Measurements from ENCODE around the gene NIBAN1. TPM values are rescaled to one million over a fixed set of nuclear protein-coding genes. Genes with fewer than 3 reads are reported as not detected.

NIBAN1 gene
- total RNA-seq, 2 experiments from 2014 or later, result 4.2 to 4.5 TPM

- no peak overlapping the region for H3K4me3 Mint-ChIP-seq
- H3K27me3 Mint-ChIP-seq (ENCODE audit: low read depth), result peaks cover 20% of the 10 kb centered on the region
- peaks cover 2% of the 10 kb centered on the region for H3K36me3 Mint-ChIP-seq (ENCODE audit: low read depth)
- DNase-seq, result no peak
- intact Hi-C loops (cut with micrococcal nuclease), result no loop called here
- CTCF ChIA-PET, result interaction anchor here (1.5 kb wide), 1 partner anchor 180 kb away, joined by 5 read pairs; no protein-coding TSS in a partner anchor
- H3K27ac Mint-ChIP-seq, result no peak overlapping the region
- no peaks in the 10 kb centered on the region for H3K4me1 Mint-ChIP-seq (ENCODE audit: low read depth)
- H3K9me3 Mint-ChIP-seq, result peaks cover 7% of the 10 kb centered on the region
These were observed 15.9 kb upstream of the NIBAN1 start for GRCh38 chr1:184990204-184990603.

DNA sequence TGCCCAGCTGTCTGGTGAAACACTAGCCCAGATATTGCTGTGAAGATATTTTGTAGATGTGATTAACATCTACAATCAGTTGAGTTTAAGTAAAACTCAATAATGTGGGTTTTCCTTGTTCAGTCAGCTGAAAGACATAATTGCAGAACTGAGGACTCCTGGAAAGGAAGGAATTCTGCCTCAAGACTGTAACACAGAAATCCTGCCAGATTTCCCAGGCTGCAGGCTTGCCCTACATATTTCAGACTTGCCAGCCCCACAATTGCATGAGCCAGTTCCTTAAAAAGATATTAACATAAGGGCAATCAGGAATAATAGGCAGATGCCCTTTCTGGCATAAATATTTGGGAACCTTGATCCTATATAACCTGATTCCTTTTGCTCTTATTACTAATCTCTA is 14.2 kb upstream of the NIBAN1 start:
- no peak for DNase-seq
- Mint-ChIP-seq H3K9me3 (no peaks in the 10 kb centered on the region), H3K4me3 (no peak overlapping the region), H3K4me1 (ENCODE audit: low read depth) (no peaks in the 10 kb centered on the region), H3K36me3 (ENCODE audit: low read depth) (no peaks in the 10 kb centered on the region), H3K27ac (no peak overlapping the region), H3K27me3 (ENCODE audit: low read depth) (peaks cover 13% of the 10 kb centered on the region)
- intact Hi-C loops (cut with micrococcal nuclease), result no loop called here
- CTCF ChIA-PET, result interaction anchor here (1.0 to 4.7 kb wide), 2 partner anchors 93 to 182 kb away, joined by 3 to 25 read pairs; no protein-coding TSS in a partner anchor

- Mint-ChIP-seq H3K36me3 (ENCODE audit: low read depth) (no peaks in the 10 kb centered on the region), H3K27me3 (ENCODE audit: low read depth) (peaks cover 13% of the 10 kb centered on the region), H3K4me1 (ENCODE audit: low read depth) (no peaks in the 10 kb centered on the region), H3K27ac (no peak overlapping the region), H3K4me3 (no peak overlapping the region), H3K9me3 (no peaks in the 10 kb centered on the region)
- CTCF ChIA-PET, result interaction anchor here (4.7 kb wide), 1 partner anchor 181 kb away, joined by 25 read pairs; no protein-coding TSS in a partner anchor
- DNase-seq, result no peak
- intact Hi-C loops (cut with micrococcal nuclease), result no loop called here
These were observed 13.4 kb upstream of the NIBAN1 start for GRCh38 chr1:184987696-184988095.

DNA sequence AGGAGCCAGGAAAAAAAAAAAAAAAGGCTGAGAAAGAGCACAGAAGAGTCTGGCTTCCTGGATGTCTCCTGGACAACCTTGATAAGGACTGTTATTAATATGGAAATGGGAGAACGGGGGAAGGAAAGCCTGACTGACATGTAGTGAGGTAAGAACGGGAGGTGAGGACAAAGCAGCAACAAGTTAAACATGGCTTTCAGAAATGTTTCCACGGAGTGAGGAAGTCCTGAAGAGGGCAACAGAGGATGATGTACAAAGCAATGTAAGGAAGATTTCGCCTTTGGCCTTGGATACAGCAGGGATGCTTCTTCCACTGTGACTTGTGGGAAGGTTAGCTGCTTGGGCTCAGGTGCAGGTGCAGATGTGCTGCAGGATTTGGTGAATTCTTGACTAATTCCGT is 11.9 kb upstream of the NIBAN1 start:
- H3K9me3 Mint-ChIP-seq, result no peaks in the 10 kb centered on the region
- no peaks in the 10 kb centered on the region for H3K4me1 Mint-ChIP-seq (ENCODE audit: low read depth)
- no peak overlapping the region for H3K4me3 Mint-ChIP-seq
- CTCF ChIA-PET, result interaction anchor here (1.8 to 4.7 kb wide), 3 partner anchors 178 to 184 kb away, joined by 4 to 25 read pairs (median 12); no protein-coding TSS in a partner anchor
- H3K36me3 Mint-ChIP-seq (ENCODE audit: low read depth), result no peaks in the 10 kb centered on the region
- no peak overlapping the region for H3K27ac Mint-ChIP-seq
- H3K27me3 Mint-ChIP-seq (ENCODE audit: low read depth), result peaks cover 13% of the 10 kb centered on the region
- DNase-seq, result no peak
- intact Hi-C loops (cut with micrococcal nuclease), result loop anchor here (1.0 kb wide), 1 partner anchor 184 kb away; no protein-coding TSS in a partner anchor

DNA sequence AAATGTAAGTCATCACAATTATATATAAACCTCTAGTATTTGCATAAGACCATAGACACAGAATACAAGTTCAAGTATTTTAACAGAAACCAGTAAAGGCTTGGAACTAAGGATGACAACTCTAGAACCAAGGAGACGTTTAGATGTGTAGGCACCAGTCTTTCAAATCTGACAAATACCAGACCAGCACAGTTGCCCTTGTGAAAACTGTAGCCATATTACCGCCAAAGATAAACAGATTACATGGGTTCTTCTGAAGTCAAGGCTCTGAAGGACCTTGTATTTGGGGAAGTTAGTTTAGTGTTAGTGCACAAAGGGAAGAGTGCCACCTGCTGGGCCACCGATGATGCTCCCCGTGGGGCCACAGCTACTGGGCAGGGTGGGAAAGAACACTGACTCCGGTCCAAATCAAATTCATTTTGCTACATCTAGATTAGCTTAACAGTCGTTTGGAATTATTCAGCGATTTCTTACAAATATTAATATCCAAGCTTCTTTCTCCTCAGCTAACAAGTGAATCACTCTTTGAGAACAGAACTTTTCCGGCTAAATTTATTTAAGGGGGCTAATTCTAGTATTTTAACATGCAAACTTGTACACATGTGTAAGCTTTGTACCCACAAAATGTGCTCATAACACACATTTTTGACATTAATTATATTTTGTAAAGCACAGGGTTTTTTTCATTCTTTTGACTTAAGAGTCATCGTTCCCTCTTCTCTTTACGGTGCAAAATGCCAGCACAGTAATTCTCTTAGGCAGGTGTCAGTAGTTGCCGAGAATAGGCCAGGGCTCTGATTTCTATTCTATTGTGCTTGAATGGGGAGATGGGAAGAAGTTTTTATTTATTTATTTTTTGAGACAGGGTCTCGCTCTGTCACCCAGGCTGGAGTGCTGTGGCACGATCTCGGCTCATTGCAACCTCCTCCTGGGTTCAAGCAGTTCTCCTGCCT is 8.0 kb upstream of the NIBAN1 start:
- no peaks in the 10 kb centered on the region for H3K36me3 Mint-ChIP-seq (ENCODE audit: low read depth)
- no peaks in the 10 kb centered on the region for H3K9me3 Mint-ChIP-seq
- intact Hi-C loops (cut with micrococcal nuclease), result loop anchor here (1.0 to 5.0 kb wide), 5 partner anchors 177 to 1325 kb away; no protein-coding TSS in a partner anchor
- no peak overlapping the region for H3K27ac Mint-ChIP-seq
- no peaks in the 10 kb centered on the region for H3K4me1 Mint-ChIP-seq (ENCODE audit: low read depth)
- DNase-seq, result peak; percentile 84
- H3K27me3 Mint-ChIP-seq (ENCODE audit: low read depth), result peaks cover 17% of the 10 kb centered on the region
- H3K4me3 Mint-ChIP-seq, result no peak overlapping the region
- CTCF ChIA-PET, result interaction anchor here (0.6 to 4.3 kb wide), 27 partner anchors 9 to 698 kb away, joined by 3 to 147 read pairs (median 4); partner anchors contain the start of gene NIBAN1

DNA sequence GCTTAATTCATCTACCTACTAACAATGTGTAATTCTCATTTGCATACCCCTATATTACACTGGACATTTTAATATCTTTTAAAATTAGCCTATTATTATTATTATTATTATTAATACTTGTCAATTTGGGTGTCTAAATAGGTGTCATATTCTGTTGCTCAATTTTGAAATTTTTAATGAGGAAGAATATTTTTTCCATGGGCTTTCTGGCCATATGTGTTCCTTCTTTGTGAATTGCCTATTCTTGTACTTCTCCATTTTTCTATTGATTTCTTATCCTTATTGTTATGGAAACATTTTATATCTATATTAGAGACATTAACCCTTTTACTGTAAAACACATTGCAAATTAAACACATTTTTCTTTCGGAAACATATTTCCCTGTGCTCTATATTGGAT is 6.4 kb upstream of the NIBAN1 start:
- CTCF ChIA-PET, result interaction anchor here (0.9 to 4.3 kb wide), 9 partner anchors 8 to 316 kb away, joined by 3 to 147 read pairs (median 7); no protein-coding TSS in a partner anchor
- no peaks in the 10 kb centered on the region for H3K36me3 Mint-ChIP-seq (ENCODE audit: low read depth)
- H3K27me3 Mint-ChIP-seq (ENCODE audit: low read depth), result peaks cover 19% of the 10 kb centered on the region
- H3K9me3 Mint-ChIP-seq, result no peaks in the 10 kb centered on the region
- no peak for DNase-seq
- intact Hi-C loops (cut with micrococcal nuclease), result loop anchor here (5.0 kb wide), 1 partner anchor 1323 kb away; no protein-coding TSS in a partner anchor
- H3K4me3 Mint-ChIP-seq, result no peak overlapping the region
- no peak overlapping the region for H3K27ac Mint-ChIP-seq
- H3K4me1 Mint-ChIP-seq (ENCODE audit: low read depth), result peaks cover under 1% of the 10 kb centered on the region

- Mint-ChIP-seq H3K9me3 (no peaks in the 10 kb centered on the region), H3K4me3 (no peak overlapping the region), H3K36me3 (ENCODE audit: low read depth) (no peaks in the 10 kb centered on the region), H3K27me3 (ENCODE audit: low read depth) (peaks cover 23% of the 10 kb centered on the region), H3K4me1 (ENCODE audit: low read depth) (peaks cover 37% of the 10 kb centered on the region), H3K27ac (no peak overlapping the region)
- intact Hi-C loops (cut with micrococcal nuclease), result loop anchor here (10.0 kb wide), 2 partner anchors 481 to 921 kb away; partner anchors contain the start of gene TSEN15
- DNase-seq, result no peak
- CTCF ChIA-PET, result interaction anchor here (0.9 to 2.4 kb wide), 3 partner anchors 10 to 170 kb away, joined by 3 to 14 read pairs (median 4); no protein-coding TSS in a partner anchor
These were observed 1.0 kb upstream of the NIBAN1 start for GRCh38 chr1:184975208-184975870.

DNA sequence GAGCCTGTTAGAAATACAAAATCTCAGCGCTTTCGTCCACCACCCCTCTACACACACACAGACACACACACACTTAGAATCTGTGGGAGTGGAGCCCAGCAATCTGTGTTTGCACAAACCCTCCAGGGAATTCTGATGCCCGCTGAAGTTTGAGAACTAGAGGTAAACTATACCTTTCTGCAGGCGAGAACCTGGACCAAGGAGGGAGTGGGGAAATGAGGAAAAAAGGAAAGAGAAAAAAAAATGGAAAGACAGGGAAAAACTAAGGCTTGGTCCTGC is 468 bp upstream of the NIBAN1 start:
- Mint-ChIP-seq H3K4me1 (ENCODE audit: low read depth) (peaks cover 40% of the 10 kb centered on the region), H3K27me3 (ENCODE audit: low read depth) (peaks cover 25% of the 10 kb centered on the region), H3K36me3 (ENCODE audit: low read depth) (no peaks in the 10 kb centered on the region), H3K27ac (no peak overlapping the region), H3K9me3 (no peaks in the 10 kb centered on the region), H3K4me3 (peak overlapping the region; percentile 62)
- no peak for DNase-seq
- CTCF ChIA-PET, result interaction anchor here (0.6 to 2.9 kb wide), 6 partner anchors 8 to 180 kb away, joined by 3 to 14 read pairs (median 4); no protein-coding TSS in a partner anchor
- intact Hi-C loops (cut with micrococcal nuclease), result loop anchor here (1.0 to 10.0 kb wide), 9 partner anchors 71 to 1337 kb away; partner anchors contain the start of genes ARPC5, IVNS1ABP, RNF2 and TSEN15

GRCh38 chr1:184973272-184974055 is 844 bp downstream of the NIBAN1 start:
- Mint-ChIP-seq H3K4me1 (ENCODE audit: low read depth) (peaks cover 40% of the 10 kb centered on the region), H3K27ac (peak overlapping the region; percentile 93)

GRCh38 chr1:184972315-184973055 is 1.8 kb downstream of the NIBAN1 start:
- Mint-ChIP-seq H3K4me1 (ENCODE audit: low read depth) (peaks cover 40% of the 10 kb centered on the region), H3K36me3 (ENCODE audit: low read depth) (no peaks in the 10 kb centered on the region), H3K9me3 (no peaks in the 10 kb centered on the region), H3K27ac (peak overlapping the region; percentile 93), H3K4me3 (peak overlapping the region; percentile 79), H3K27me3 (ENCODE audit: low read depth) (peaks cover 24% of the 10 kb centered on the region)
- DNase-seq, result no peak
- intact Hi-C loops (cut with micrococcal nuclease), result loop anchor here (1.0 to 10.0 kb wide), 16 partner anchors 19 to 1501 kb away; partner anchors contain the start of genes ARPC5, SWT1 and TSEN15
- CTCF ChIA-PET, result interaction anchor here (0.7 to 2.9 kb wide), 4 partner anchors 9 to 167 kb away, joined by 4 to 15 read pairs (median 8); no protein-coding TSS in a partner anchor

More at GRCh38 chr1:184973272-184974055, 844 bp downstream of the NIBAN1 start:
- DNase-seq, result peak; percentile 84
- Mint-ChIP-seq H3K9me3 (no peaks in the 10 kb centered on the region), H3K36me3 (ENCODE audit: low read depth) (no peaks in the 10 kb centered on the region), H3K4me3 (peak overlapping the region; percentile 79), H3K27me3 (ENCODE audit: low read depth) (peaks cover 25% of the 10 kb centered on the region)
- CTCF ChIA-PET, result interaction anchor here (0.7 to 2.9 kb wide), 4 partner anchors 8 to 168 kb away, joined by 4 to 14 read pairs (median 8); no protein-coding TSS in a partner anchor
- intact Hi-C loops (cut with micrococcal nuclease), result loop anchor here (1.0 to 10.0 kb wide), 17 partner anchors 20 to 1502 kb away; partner anchors contain the start of genes ARPC5, IVNS1ABP, RNF2 and SWT1
